H4 (cell line): Measurements from ENCODE around the gene AK1. TPM values are rescaled to one million over a fixed set of nuclear protein-coding genes. Genes with fewer than 3 reads are reported as not detected.
"Not testable (repeated sequence)": the region's sequence is repeated elsewhere in the genome, so short reads cannot be mapped to it uniquely, and the experiment has no call there.

Experiments used
- DNase-seq: peaks from one replicate; pipeline ENCODE4 v3.0.0-alpha.2; 2015; ENCODE audit warnings: low spot score
- total RNA-seq: library from RNA; depleted of rRNA; stranded (reverse); fragments of >200 nt; shearing (Covaris generic); gene quantifications from 2 replicates; pipeline ENCODE4 v1.2.3, GENCODE V29; 2014

AK1 gene
- total RNA-seq, 1 experiment from 2014 or later, result 45.7 TPM

GRCh38 chr9:127848756-127849504, 28.5 kb downstream of the AK1 start:
- DNase-seq, result no peak

- DNase-seq, result no peak
Observed at GRCh38 chr9:127847833-127848755, 29.4 kb downstream of the AK1 start.

DNA sequence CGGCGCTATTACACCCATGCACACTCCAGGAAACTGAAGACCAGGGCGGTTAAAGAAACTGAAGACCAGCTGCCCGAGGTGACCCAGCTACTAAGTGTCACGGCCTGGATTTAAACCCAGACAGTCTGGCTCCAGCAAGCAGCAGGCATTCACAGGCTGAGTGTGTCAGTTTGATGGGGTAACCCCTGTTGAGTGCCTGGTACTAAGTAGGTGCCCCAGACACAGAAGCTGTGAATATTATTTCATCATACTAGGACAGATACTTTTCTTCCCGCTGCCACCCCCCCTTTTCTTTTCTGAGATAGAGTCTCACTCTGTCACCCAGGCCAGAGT, 30.3 kb downstream of the AK1 start:
- DNase-seq, result no peak

DNA sequence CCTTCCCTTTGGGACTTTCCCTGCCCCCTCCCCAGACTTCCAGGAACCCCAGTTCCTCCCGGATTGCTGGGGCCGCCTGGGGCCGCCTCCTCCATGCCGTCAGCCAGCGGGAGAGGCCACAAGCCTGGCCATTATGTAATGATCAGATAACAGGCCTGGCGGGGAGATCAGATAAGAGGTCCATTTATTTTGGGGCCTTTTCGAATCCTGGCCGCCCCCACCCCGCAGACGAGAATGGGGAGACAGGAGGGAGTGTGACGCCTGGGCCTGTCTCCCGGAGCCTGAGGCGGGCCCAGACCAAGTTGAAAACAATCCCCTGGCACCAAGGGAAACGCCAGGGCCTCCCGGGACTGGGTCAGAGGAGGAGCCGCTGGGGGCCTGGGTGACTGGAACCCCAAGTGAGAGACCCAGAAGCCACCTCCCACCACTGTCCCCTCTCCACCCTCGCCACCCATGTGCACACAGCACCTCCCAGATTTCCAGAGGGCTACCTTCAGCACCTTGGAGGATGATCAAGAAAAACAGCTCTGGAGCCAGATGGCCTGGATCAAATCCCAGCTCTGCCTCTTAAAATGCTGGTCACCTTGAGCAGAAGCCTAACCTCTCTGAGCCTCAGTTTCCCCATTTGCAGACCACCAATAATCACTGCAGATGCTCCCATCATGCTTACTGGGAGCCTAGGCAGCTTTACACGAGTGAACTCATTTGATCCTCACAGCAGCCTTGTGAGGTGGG, 30.9 kb downstream of the AK1 start:
- no peak for DNase-seq

DNA sequence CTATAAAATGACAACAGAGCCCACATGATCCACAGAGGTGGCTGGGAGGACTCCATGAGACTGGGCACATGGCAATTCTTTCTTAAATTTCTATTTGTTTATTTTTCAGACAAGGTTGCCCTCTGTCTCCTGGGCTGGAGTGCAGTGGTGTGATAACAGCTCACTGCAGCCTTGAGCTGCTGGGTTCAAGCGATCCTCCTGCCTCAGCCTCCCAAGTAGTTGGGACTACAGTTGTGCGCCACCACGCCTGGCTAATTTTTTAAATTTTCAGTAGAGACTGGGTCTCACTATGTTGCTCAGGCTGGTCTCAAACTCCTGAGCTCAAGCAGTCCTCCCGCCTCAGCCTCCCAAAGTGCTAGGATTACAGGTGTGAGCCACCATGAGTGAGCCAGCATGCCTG, 31.9 kb downstream of the AK1 start:
- not testable (repeated sequence) for DNase-seq

DNA sequence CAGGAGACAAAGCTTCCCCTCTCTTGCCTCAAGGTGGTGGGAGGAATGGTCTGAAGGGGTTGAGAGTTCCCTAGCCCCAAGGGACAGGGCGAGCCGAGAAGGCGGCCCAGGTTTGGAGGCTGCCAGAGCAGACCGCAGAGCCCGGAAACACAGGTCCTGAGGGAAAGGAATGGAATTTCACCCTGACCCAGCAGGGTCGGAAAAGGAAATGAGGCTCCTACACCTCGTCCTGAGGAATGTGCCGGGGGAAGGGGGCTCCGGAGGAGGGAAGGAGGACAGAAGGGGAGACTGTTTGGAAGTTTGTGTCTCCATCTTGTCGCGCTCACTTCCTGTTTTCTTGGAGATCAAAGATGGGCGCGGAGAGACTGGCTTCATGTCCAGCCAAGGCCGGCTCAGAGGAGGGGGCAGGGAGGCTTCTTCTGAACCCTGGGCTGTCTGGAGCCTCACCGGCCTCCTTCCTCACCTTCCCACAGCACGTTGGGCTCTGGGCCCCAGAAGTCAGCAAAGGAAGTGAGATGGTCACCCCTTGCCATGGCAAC, 32.6 kb downstream of the AK1 start:
- DNase-seq, result no peak

DNA sequence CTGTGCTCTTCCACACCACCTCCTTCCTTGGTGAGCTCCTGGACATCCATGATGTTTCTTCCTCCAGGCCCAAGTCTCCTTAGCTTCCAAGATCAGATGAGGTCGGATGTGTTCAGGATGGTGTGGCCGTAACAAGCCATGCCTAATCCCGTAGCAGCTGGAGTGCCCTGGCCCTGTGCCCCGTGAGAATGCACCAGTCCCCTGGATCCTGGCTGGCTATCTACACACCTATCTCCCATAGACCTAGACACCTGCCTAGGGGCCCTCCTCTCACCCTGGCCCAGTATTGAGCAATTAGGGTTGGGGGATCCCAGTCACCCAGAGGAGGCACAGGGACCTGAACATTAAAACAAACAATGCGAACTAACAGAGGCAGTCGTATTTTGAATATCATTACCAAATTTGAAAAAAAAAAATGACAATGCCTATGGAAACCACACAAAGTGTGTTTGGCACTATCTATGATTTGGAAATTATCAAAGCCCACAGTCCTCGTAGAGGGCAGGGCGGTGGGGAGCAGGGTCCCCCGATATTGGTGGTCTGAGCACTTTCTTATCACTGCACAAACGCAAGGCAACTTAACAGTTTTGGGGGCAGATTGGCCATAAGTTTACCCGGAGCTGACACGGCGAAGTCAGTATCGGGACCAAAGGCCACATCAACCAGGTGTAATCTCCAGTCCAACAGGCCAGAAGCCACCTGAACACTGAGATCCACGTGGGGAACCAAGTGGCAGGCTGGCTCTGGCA, 36.2 kb downstream of the AK1 start:
- no peak for DNase-seq

DNA sequence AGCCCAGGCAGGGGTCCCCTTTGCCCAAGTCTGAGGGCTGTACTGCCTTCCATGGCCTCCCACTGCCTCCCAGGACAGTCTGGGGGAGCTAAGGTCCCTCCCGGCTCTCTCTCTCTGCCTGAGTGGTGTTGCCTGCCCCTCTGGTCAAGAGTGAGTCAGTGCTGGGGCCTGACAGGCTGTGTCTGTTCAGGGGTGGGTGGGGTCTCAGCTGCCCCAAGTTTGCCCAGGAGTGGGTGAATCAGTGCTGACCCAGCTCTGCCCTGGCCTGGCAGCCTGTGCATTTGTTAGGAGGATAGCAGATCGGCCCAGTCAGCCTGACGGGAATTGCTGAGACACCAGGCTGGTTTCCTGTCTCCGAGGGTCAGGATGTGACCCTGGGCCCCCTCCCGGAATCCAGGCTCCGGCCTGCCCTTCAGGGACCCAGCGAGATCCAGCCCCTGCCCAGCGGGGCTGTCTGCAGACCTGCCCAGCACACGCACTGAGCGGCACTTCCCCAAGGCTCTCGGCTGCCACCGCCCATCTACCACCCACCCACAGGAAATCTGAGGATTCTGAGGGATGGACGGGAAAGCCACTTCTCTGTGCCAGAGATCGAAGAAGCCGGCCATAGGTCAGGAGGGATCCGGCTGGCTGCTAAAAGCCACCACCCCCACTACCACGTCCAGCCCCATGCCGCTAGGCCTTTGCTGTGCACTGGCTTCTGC, 38.9 kb downstream of the AK1 start:
- no peak for DNase-seq

GRCh38 chr9:127837346-127837745, 40.1 kb downstream of the AK1 start:
- no peak for DNase-seq

DNA sequence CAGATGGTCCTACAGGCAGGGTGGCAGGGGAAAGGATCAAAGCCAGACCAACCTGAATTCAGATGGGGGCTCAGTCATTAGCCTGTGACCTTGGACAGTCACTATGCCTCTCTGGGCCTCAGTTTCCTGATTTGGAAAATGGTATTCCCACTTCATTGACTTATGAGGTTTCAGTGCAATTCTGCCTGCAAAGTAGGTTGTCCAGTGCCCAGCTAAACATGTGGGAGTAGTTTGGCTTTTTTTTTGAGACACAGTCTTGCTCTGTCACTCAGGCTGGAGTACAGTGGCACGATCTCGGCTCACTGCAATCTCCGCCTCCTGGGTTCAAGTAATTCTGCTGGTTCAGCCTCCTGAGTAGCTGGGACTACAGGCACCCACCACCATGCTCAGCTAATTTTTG, 40.9 kb downstream of the AK1 start:
- not testable (repeated sequence) for DNase-seq

DNA sequence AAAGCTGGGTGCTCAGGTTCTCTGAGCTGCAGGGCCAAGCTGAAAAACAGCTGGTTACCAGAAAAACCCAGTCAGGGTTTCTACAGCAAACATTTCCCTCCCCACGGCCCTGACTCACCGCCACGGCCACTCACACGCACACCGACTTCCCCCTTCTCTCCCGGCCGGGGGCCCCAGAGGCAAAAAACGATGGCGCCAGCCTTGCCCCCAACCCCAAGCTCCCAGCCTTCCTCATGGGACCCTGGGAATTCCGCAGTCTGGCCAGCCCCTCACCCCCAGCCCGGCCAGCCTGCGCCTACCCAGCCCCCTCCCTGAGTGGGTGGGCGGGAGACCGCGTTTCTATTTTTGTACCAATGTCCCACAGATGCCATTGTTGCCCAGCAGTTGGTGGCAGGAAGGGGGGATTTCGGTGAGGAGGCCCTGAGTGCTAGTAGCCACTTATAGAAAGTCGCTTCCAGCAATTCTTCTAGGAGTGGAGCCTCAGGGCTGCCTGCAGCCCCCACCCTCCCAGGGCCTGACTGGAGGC, 41.4 kb downstream of the AK1 start:
- no peak for DNase-seq

- no peak for DNase-seq
Observed at GRCh38 chr9:127833555-127833954, 43.9 kb downstream of the AK1 start.

- DNase-seq, result no peak
Observed at GRCh38 chr9:127832248-127832647, 45.2 kb downstream of the AK1 start.

GRCh38 chr9:127829205-127829906, 48.1 kb downstream of the AK1 start:
- no peak for DNase-seq

DNA sequence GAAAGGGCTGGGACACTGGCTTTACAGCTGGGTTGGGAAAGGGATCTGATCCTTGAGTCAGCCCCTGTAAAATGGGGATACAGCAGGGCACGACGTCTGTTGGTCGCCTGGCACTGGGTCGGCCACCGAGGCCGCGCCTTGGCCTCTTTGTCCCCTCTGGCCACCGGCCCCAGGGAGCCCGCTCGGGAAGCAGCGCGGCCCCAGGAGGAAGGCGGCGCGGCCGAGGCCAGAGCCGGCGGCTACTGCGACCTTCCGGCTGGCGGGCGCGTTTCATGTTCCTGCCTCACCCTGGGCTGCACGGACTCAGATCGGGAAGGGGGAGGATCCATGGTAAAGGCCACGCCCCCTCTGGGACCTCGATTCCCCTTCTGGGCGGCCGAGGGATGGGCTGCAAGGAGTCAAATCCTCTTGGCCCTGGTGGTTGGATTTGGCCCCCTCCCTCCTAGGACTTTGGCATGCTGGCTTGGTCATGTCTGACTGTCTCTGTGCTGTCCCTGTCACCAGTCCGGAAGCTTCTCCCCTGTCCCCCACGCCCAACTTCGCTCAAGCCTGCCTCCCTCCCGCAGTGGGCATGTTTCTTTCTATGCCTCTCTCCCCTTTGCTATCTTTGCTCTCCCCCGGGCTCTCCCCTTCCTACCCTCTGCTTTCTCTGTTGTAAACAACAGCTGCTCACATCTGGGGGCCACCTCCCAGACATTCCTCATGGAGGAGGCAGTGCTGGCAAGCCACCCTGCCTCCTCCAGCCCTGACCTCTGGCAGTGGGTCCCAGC, 49.0 kb downstream of the AK1 start:
- DNase-seq, result no peak

DNA sequence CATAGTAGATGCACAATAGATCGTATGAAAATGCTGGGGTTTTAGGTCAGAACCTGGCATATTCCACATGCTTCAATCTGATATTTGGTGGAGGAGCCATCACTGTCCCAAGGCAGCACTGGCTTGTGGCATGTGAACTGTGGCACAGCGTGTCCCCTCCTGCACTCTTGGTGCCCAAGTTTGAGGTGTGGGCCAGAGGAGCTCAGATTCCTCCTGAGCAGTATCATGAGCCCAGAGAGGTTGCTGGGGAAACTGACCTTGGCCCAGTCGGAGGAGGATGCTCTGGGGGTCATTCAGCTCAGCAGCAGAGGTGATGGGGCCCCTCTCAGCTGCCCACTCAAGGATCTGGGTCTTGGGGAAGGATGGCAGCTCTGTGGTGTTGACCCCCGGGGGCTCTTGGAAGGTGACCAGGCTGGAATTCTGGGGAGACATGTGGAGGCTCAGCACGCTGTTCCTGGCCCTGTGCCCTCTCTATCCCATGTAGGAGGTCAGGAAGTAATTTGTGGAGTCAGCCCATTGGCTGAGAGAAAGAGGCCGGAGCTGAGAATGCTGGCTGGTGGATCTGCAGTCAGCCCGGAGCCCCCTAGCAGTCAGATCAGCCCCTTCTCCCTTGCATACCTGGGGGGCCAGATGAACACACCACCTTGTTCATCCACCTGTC, 51.1 kb downstream of the AK1 start:
- no peak for DNase-seq

DNA sequence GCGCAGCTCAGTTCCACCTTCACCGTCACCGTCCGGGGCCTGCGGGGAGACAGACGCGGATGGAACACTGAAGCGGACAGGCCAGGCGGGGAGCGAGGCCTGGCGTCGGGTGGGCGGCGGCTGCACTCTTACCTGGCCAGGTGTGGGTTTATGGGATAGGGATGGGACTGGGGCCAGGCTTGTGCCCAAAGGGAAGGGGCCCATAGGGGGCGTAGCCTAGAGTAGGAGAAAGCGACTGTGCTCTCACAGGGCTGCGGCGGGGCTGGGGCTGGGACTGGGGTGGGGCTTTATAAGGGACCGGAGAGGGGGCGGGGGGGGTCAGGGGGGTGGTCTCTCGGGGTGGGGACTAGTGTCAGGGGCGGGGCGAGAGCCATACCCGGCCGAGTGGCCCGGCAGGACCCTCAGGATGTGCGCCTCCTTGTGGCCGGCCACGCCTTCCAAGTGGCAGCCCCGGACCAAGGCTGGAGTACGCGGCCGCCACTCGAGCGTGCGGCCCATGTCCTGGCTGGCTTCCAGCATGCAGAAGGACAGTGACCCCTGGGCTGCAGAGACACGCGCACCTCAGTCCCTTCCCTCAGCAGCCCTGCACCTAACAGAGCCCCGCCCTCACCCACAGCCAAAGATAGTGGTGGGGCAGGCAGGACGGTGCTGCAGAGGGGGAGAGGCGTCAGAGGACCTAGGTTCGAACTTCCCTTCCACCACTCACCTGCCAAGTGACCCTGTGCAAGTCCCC, 52.0 kb downstream of the AK1 start:
- DNase-seq, result no peak

- DNase-seq, result no peak
Observed at GRCh38 chr9:127822108-127822507, 55.4 kb downstream of the AK1 start.
